GM12878 (cell line): Measurements from ENCODE around the gene CCDC136. TPM values are rescaled to one million over a fixed set of nuclear protein-coding genes. Genes with fewer than 3 reads are reported as not detected.

Experiments used
- ATAC-seq: fragments of 200-7000 bp; cut with Tn5 transposase; 3 replicates; pipeline ENCODE4 v1.9.1; 2020; ENCODE audit warnings: mild to moderate bottlenecking, moderate library complexity
- BruUV-seq: library from RNA; stranded (reverse); fragments of 400-500 nt; replicated peaks from 2 replicates; lab custom pipeline; 2021; lab: Mats Ljungman, UMichigan
- CTCF ChIA-PET: fragments of 300-600 bp; sonication (Branson Sonifier 250); formaldehyde crosslinking; extraction: SDS; loops from one replicate; lab custom pipeline; 2021; ENCODE audit warnings: inconsistent platforms; lab: Yijun Ruan, JAX
- POLR2A ChIA-PET: fragments of 350-600 bp; formaldehyde crosslinking; extraction: SDS; loops from one replicate; lab custom pipeline; 2021; ENCODE audit warnings: inconsistent platforms; lab: Charles Lee
- RAD21 ChIA-PET: fragments of 300-600 bp; sonication (Branson Sonifier 250); formaldehyde crosslinking; loops from one replicate; lab custom pipeline; 2023; ENCODE audit warnings: antibody characterized with exemption; ENCODE audit not compliant: unreplicated experiment; lab: Charles Lee
- SMC1A ChIA-PET: fragments of 300-600 bp; sonication (Branson Sonifier 250); formaldehyde crosslinking; loops from one replicate; lab custom pipeline; 2023; ENCODE audit not compliant: unreplicated experiment, uncharacterized antibody; lab: Charles Lee
- DNase-seq: peaks from one replicate; pipeline ENCODE4 v3.0.0-alpha.2; 2011; ENCODE audit warnings: low read depth, low spot score
- FAIRE-seq: peaks from 3 replicates; lab custom pipeline; 2011; peaks lifted over from hg19 to GRCh38; lab: Jason Lieb, UNC
- H2AFZ ChIP-seq: 2 replicates; pipeline ENCODE4 v1.6.0; 2011; ENCODE audit warnings: low read depth, low read length, control low read depth; ENCODE audit not compliant: control insufficient read depth
- H3K27ac ChIP-seq: 2 replicates; pipeline ENCODE4 v1.5.1; 2011; ENCODE audit warnings: control low read depth; ENCODE audit not compliant: control insufficient read depth, insufficient read depth
- H3K27me3 ChIP-seq, 2 experiments: replicated peaks in 1 of 2; 2 replicates each; pipeline versions ENCODE4 v1.6.0 to v1.6.1; 2011; ENCODE audit warnings: low read length in 1 of 2; ENCODE audit not compliant: control insufficient read depth in 2 of 2, insufficient read depth in 2 of 2
- H3K36me3 ChIP-seq, 2 experiments: 2 replicates each; pipeline ENCODE4 v1.5.1; 2011; ENCODE audit warnings: low read length in 1 of 2; ENCODE audit not compliant: control insufficient read depth in 2 of 2, insufficient read depth in 2 of 2
- H3K4me1 ChIP-seq: 2 replicates; pipeline ENCODE4 v1.6.1; 2011; ENCODE audit warnings: mild to moderate bottlenecking, low read length, moderate library complexity, mixed read lengths; ENCODE audit not compliant: control insufficient read depth, insufficient read depth
- H3K4me2 ChIP-seq: 2 replicates; pipeline ENCODE4 v1.6.0; 2011; ENCODE audit warnings: control low read depth; ENCODE audit not compliant: control insufficient read depth, insufficient read depth
- H3K4me3 ChIP-seq: fragments of 200-600 bp; sonication (generic); 2 replicates; pipeline ENCODE4 v1.5.1; 2016
- H3K79me2 ChIP-seq: 2 replicates; pipeline ENCODE4 v1.6.0; 2011; ENCODE audit warnings: low read length; ENCODE audit not compliant: control insufficient read depth, insufficient read depth
- H3K9ac ChIP-seq: 2 replicates; pipeline ENCODE4 v1.8.0; 2011; ENCODE audit warnings: low read length, control low read depth, mixed read lengths; ENCODE audit not compliant: control insufficient read depth, insufficient read depth
- H3K9me3 ChIP-seq: replicated peaks from 3 replicates; pipeline ENCODE4 v1.5.1; 2011; ENCODE audit warnings: mild to moderate bottlenecking, low read length; ENCODE audit not compliant: control insufficient read depth, insufficient read depth
- H4K20me1 ChIP-seq: 2 replicates; pipeline ENCODE4 v1.6.0; 2011; ENCODE audit not compliant: control insufficient read depth, insufficient read depth
- CHD2 ChIP-seq: IDR thresholded peaks from 2 replicates; pipeline ENCODE4 v1.6.1; 2011; ENCODE audit warnings: low read depth, low read length, improper control_type of control experiment, borderline replicate concordance
- CHD4 ChIP-seq: fragments of 200-600 bp; sonication (generic); IDR thresholded peaks from 2 replicates; pipeline ENCODE4 v1.6.1; 2016; ENCODE audit warnings: mild to moderate bottlenecking
- HDGF ChIP-seq: fragments of 450-650 bp; IDR thresholded peaks from 2 replicates; pipeline ENCODE4 v1.6.1; 2016; ENCODE audit warnings: antibody characterized with exemption
- IRF5 ChIP-seq: fragments of 450-650 bp; IDR thresholded peaks from 2 replicates; pipeline ENCODE4 v1.6.1; 2017; ENCODE audit warnings: borderline replicate concordance
- JUNB ChIP-seq: IDR thresholded peaks from 2 replicates; pipeline ENCODE4 v1.6.1; 2016; ENCODE audit warnings: antibody characterized with exemption, mild to moderate bottlenecking
- MAX ChIP-seq: IDR thresholded peaks from 2 replicates; pipeline ENCODE4 v1.6.1; 2012; ENCODE audit warnings: low read depth, low read length, improper control_type of control experiment
- POLR2AphosphoS5 ChIP-seq: IDR thresholded peaks from 2 replicates; pipeline ENCODE4 v1.6.1; 2011; ENCODE audit warnings: mild to moderate bottlenecking, low read length, inconsistent platforms
- POU2F2 ChIP-seq: IDR thresholded peaks from 3 replicates; pipeline ENCODE4 v1.6.1; 2011; ENCODE audit warnings: low read depth, mild to moderate bottlenecking, low read length, borderline replicate concordance
- RBBP5 ChIP-seq: fragments of 200-600 bp; sonication (generic); conservative IDR thresholded peaks from 2 replicates; pipeline ENCODE4 v1.6.1; 2016
- STAT1 ChIP-seq: fragments of 450-650 bp; conservative IDR thresholded peaks from 2 replicates; pipeline ENCODE4 v1.6.1; 2014; ENCODE audit warnings: antibody characterized with exemption, mild to moderate bottlenecking
- STAT3 ChIP-seq: IDR thresholded peaks from 2 replicates; pipeline ENCODE4 v1.6.1; 2011; ENCODE audit warnings: low read depth, low read length, improper control_type of control experiment
- ZNF217 ChIP-seq: fragments of 450-650 bp; IDR thresholded peaks from 2 replicates; pipeline ENCODE4 v1.6.1; 2017; ENCODE audit warnings: antibody characterized with exemption, mild to moderate bottlenecking
- ZSCAN29 ChIP-seq: fragments of 450-650 bp; IDR thresholded peaks from 2 replicates; pipeline ENCODE4 v1.6.1; 2017; ENCODE audit warnings: mild to moderate bottlenecking, moderate library complexity
- WGBS: methylation state at CpG from one replicate; pipeline ENCODE4 v1.1.6; 2016; ENCODE audit warnings: low lambda C conversion rate; ENCODE audit not compliant: insufficient replicate concordance, insufficient coverage; ENCODE audit errors: missing lambda C conversion rate; 5-methylcytosine and 5-hydroxymethylcytosine counted together
- in situ Hi-C: fragments of 300-500 bp; cut with MboI; formaldehyde crosslinking; loops from 9 replicates; pipeline ENCODE4 v1.14.3; 2018; ENCODE audit warnings: mixed read lengths
- intact Hi-C: fragments of 100-400 bp; cut with micrococcal nuclease; formaldehyde crosslinking; loops from one replicate; pipeline ENCODE4 v1.14.2; 2022; ENCODE audit not compliant: unreplicated experiment
- polyA plus RNA-seq, 11 experiments: library from polyadenylated mRNA; depleted of rRNA in 4 of 11; unstranded in 6 of 11; stranded (reverse) in 5 of 11; fragments of >200 nt; fragmentation: Nextera tagmentation in 4 of 11; fragmentation: Illumina TruSeq in 1 of 11; extraction: Ambion mirVana in 4 of 11; extraction: Trizol in 1 of 11; gene quantifications; 1 replicate in 1 of 11; 2 replicates in 10 of 11; pipeline versions ENCODE4 v1.2.1 to v1.2.3, GENCODE V29; 2011 to 2016; ENCODE audit warnings: inconsistent platforms in 2 of 11, missing spikeins in 2 of 11, low read depth in 1 of 11
- total RNA-seq, 4 experiments: library from RNA; depleted of rRNA in 3 of 4; stranded (reverse); fragments of >200 nt in 3 of 4; fragmentation: Illumina TruSeq in 1 of 4; extraction: Trizol in 1 of 4; gene quantifications; 2 replicates each; pipeline versions ENCODE4 v1.2.1 to v1.2.3, GENCODE V29; 2013 to 2021
- TF ChIP-seq, protein P1 (sequence below): fragments of 450-650 bp; formaldehyde crosslinking; IDR thresholded peaks from 2 replicates; pipeline ENCODE4 v1.4.0; 2020; ENCODE audit warnings: mild to moderate bottlenecking, moderate library complexity
- TF ChIP-seq, protein P2 (sequence below): fragments of 450-650 bp; IDR thresholded peaks from 2 replicates; pipeline ENCODE4 v1.6.1; 2016; ENCODE audit warnings: mild to moderate bottlenecking

The CCDC136 gene
- total and polyA plus RNA-seq, 10 of the 15 experiments (the other 5 are each of a cell fraction or from before 2014, with no cell fraction given), result 0.32 to 4.8 (median 1.5) TPM

DNA sequence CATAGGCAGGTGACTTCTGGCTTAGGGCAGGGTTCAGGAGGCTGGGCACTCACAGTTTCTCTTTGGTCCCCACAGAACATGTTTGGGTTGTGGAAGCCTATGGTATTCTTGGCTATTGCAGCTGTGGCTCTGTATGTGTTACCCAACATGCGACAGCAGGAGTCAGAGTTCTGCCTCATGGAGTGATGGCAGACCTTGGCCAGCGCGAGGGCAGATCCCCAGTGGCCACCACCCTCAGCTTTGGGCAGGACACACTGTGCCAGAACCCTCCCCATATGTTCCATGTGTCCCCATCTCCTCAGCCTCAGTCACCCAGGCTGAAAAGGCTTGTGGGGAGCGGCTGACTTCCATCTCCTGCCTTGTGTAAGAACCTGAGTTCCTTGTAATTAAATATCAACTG, 30.0 kb downstream of the CCDC136 start:
- no peak overlapping the region for H2AFZ ChIP-seq
- no peak overlapping the region for H3K9ac ChIP-seq
- in situ Hi-C loops, result no loop called here
- H3K9me3 ChIP-seq, result no peaks in the 10 kb centered on the region
- DNase-seq, result no peak
- FAIRE-seq, result no peak
- ChIA-PET SMC1A (interaction anchor here (0.7 kb wide), 1 partner anchor 22 kb away, joined by 3 read pairs; no protein-coding TSS in a partner anchor), CTCF (no interaction called here), RAD21 (no interaction called here)
- peaks cover 3 to 5% of the 10 kb centered on the region in 2 experiments; a peak in 3 of 4 replicates for H3K27me3 ChIP-seq
- no peak overlapping the region for H3K4me2 ChIP-seq
- no peak for ATAC-seq
- H3K36me3 ChIP-seq, result no peaks in the 10 kb centered on the region
- no peak overlapping the region for H3K27ac ChIP-seq
- TF ChIP-seq HDGF (no peak), MAX (no peak), STAT1 (no peak), RBBP5 (no peak), ZNF217 (no peak), CHD2 (no peak), CHD4 (no peak), JUNB (no peak), IRF5 (no peak), POLR2AphosphoS5 (no peak), POU2F2 (no peak), STAT3 (no peak), ZSCAN29 (no peak)
- TF ChIP-seq, protein P1, sequence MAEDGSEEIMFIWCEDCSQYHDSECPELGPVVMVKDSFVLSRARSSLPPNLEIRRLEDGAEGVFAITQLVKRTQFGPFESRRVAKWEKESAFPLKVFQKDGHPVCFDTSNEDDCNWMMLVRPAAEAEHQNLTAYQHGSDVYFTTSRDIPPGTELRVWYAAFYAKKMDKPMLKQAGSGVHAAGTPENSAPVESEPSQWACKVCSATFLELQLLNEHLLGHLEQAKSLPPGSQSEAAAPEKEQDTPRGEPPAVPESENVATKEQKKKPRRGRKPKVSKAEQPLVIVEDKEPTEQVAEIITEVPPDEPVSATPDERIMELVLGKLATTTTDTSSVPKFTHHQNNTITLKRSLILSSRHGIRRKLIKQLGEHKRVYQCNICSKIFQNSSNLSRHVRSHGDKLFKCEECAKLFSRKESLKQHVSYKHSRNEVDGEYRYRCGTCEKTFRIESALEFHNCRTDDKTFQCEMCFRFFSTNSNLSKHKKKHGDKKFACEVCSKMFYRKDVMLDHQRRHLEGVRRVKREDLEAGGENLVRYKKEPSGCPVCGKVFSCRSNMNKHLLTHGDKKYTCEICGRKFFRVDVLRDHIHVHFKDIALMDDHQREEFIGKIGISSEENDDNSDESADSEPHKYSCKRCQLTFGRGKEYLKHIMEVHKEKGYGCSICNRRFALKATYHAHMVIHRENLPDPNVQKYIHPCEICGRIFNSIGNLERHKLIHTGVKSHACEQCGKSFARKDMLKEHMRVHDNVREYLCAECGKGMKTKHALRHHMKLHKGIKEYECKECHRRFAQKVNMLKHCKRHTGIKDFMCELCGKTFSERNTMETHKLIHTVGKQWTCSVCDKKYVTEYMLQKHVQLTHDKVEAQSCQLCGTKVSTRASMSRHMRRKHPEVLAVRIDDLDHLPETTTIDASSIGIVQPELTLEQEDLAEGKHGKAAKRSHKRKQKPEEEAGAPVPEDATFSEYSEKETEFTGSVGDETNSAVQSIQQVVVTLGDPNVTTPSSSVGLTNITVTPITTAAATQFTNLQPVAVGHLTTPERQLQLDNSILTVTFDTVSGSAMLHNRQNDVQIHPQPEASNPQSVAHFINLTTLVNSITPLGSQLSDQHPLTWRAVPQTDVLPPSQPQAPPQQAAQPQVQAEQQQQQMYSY (CRISPR knock-in tag), result no peak
- TF ChIP-seq, protein P2, sequence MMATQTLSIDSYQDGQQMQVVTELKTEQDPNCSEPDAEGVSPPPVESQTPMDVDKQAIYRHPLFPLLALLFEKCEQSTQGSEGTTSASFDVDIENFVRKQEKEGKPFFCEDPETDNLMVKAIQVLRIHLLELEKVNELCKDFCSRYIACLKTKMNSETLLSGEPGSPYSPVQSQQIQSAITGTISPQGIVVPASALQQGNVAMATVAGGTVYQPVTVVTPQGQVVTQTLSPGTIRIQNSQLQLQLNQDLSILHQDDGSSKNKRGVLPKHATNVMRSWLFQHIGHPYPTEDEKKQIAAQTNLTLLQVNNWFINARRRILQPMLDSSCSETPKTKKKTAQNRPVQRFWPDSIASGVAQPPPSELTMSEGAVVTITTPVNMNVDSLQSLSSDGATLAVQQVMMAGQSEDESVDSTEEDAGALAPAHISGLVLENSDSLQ, result no peak
- TF ChIP-seq, all 136 proteins: peak for 0
- no peaks in the 10 kb centered on the region for H3K79me2 ChIP-seq
- H4K20me1 ChIP-seq, result no peaks in the 10 kb centered on the region
- no TSS peak for BruUV-seq
- intact Hi-C loops, result no loop called here
- H3K4me3 ChIP-seq, result no peak overlapping the region
- POLR2A ChIA-PET, result no interaction called here
- no peaks in the 10 kb centered on the region for H3K4me1 ChIP-seq
- WGBS, result 70% methylated on average over 4 of the region's 4 CpGs
